ENCODE measurements around the gene CD2BP2.
"Not testable (repeated sequence)": the region's sequence is repeated elsewhere in the genome, so short reads cannot be mapped to it uniquely, and the experiment has no call there.

CD2BP2 gene

DNA sequence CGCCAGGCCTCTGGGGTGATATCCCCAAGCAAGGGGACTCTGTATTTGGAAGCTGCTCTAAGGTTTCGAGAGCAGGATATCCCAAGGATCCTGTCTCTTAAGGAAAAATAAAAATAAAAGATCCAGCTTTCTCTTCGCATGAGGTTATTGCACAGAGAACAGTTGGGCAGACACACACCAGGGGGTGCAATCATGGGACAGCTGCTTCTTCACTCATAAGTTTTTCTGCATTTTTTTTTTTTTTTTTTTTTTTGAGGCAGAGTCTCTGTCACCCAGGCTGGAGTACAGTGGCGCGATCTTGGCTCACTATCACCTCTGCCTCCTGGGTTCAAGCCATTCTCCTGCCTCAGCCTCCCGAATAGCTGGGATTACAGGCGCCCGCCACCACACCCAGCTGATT is 13.1 kb downstream of the CD2BP2 start:
- DNase-seq, ATAC-seq: not testable (repeated sequence)

DNA sequence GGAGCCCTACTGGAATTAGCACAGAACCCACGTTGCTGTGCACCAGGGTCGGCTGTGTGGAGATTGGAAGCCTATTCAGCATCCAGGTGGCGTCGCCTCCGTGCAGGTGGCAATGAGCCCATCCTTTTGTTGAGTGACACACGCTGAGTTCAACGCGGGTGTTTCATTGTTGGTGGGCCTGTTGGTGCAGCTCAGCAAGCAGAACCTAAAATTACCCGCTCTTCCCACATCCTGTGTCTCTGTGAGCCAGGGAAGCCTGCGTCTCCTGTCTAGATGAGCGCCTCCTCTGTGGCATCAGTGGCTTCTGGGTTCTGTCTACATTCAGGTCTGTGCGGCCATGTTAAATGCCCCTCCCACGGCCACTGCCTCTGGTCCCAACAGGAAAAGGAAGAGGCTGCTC is 14.5 kb downstream of the CD2BP2 start:
- ATAC-seq = no peak
- DNase-seq = no peak

DNA sequence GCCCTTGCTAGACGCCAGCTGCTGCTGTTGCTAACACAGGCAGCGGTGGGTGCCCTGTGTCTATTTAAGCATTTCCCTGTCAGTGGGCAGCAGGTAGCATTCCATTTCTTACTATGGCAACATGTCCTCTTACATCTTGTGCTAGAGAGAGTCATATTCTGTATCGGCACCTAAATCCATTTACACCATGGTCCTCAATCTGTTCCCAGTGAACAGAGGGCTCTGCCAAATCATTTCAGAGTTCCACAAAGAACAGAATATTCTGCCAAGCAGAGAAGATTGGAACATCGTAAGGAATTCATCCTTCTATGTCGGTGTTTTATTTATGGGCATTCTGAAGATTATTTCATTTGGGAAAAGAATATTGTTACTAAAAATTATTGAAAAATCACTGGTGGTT is 16.4 kb downstream of the CD2BP2 start:
- DNase-seq, ATAC-seq: not testable (repeated sequence)

DNA sequence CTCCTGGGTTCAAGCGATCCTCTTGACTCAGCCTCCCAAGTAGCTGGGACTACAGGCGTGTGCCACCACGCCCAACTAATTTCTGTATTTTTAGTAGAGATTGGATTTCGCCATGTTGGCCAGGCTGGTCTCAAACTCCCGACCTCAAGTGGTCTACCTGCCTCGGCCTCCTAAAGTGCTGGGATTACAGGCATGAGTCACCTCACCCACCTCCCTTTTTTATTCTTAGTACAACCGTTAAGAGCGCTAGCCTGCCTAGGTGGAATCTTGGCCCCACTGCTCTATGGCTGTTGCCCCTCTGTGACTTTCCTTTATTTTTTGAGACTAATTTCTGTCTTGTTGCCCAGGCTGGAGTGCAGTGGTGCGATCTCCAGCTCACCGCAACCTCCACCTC is 17.1 kb downstream of the CD2BP2 start:
- ATAC-seq, DNase-seq: not testable (repeated sequence)

DNA sequence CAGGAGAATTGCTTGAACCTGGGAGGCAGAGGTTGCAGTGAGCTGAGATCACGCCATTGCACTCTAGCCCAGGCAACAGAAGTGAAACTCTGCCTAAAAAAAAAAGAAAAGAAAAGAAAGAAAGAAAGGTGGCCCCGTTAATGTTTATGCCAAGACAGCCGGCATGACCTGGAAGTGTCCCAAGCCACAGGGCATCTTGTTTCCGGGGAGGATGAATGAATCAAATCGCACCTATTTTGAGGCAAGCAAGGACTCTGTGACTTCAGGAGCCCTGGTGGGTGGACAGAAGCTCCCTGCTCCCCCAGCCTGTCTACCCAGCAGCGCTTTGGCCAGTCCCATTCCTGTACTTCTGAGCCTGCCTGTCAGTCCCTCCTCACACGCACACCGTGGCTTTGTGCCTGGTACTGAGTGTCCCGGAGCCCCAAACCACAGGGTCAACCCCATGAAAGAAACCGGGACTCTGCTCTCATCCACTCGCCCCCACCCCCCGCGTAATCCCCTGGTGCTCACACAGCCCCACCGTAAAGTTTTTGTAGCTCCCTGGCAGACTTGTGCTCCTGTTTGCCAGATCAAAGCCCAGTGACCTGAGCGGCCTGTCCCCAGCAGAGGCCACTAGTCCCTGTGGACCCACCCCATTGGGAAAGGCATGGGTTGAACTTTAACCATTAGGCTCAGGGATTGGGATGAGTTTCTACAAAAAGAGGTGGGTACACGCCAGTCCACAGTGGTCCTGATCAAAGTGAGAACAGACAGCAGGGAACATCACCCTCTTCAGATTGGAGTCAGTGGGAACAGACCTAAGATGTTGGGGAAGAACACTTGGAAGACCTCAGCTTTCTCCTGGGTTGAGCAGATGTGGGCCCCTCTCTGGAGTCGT is 19.3 kb downstream of the CD2BP2 start:
- DNase-seq (no peak), ATAC-seq (no peak)

DNA sequence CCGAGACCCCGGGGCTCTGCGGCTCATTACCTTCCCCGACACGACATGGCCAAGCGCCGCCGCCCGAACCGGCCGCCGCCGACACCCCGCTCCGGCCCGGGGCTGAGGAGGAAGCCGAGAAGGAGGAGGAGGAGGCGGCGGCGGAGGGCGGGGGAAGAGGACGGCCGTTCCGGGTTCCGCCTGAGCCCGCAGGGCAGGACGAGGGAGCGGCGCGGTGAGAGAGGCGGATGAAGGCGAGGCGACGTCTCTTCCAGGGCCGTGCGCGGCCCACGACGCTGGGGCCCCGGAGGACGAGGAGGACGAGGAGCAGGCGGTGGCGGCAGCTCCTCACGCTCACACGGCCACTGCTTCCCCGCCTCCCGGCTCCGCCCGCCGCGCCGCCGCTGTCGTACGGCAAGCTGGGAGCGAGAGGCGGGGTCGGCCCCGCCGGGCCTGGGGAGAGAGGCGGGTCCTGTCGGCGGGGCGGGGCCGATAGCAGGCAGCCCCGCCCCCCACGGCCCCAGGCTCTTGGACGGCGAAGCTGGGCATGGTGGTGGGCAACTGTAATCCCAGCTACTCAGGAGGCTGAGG is 20.0 kb downstream of the CD2BP2 start:
- DNase-seq (peak; percentile 88), ATAC-seq (peak; percentile 85)

DNA sequence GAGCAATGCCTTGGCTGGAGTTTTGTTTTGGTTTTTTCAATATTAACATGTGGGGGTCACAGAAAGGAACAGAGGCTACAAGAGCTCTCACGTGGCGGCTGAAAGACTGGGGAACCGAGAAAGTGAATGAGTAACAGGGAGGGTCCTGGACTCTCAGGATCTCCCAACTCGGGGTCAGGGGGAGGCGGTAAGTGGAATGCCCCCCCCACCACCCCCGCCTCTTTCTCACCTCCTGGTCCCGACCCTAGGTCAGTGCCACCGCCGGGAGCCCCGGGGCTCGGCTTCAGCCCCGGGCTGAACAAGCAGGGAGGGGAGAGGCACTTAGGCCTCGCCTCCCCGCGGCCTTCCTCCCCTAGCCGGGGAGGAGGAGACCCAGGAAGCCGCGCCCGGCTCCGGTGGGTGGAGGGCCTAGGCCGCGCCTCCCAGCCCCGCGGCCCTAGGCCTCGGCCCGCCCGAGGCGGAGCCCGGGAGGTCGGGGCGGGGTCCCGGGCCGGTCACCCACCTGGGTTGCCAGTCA is 20.6 kb downstream of the CD2BP2 start:
- peak; percentile 96 for ATAC-seq
- peak; percentile 88 for DNase-seq

DNA sequence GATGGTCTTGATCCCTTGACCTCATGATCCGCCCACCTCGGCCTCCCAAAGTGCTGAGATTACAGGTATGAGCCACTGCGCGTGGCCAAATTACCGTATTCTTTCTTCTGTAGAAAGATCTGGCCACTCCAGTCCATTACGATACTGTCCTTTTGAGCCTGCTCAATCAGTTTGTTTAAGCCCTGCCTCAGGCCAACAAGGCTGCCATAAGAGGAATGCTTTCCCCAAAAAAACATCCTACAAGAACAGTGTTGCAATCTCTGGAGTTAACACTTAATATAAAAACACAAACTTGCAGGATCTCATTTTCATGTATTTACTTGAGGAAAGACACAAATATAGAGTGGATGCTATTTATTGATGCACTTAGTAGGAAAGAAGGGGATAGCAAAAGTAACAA is 30.9 kb downstream of the CD2BP2 start:
- not testable (repeated sequence) for DNase-seq

DNA sequence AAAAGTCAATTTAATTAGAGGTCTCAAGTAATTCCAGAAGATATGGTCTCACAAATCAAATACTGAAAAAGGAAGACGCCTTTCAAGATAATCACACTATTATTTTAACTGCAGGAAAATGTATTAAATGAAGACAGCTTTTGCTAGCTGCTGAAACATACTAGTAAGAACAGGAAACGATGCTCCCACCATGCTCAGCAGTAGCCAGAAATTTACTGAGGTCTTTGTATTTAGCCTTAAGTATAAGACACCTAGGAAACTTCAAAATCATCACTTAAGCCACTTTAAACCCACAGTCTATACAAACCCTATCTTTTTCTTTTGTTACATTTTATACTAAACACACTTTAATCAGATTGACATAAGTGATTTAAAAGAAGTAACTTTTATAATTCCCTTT is 36.5 kb downstream of the CD2BP2 start:
- not testable (repeated sequence) for ATAC-seq, DNase-seq

More for the DNA sequence above, 30.9 kb downstream of the CD2BP2 start:
- not testable (repeated sequence) for ATAC-seq

DNA sequence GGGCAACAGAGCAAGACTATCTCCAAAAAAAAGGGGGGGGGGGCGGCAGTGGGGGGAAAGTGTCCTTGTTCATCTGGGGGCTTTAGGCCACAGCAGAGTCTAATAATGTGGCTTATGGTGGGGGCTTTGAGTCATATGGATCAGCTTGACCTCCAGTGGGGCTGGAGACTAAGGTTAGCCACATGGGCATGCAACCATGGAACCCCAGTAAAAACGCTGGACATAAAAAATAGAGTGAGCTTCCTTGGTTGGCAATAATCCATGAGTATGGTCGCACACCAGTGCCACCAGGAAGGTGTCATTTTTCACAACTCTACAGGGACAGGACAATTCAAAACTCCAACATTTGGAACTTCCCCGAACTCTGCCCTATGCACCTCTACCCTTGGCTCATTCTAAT is 44.2 kb downstream of the CD2BP2 start:
- not testable (repeated sequence) for DNase-seq, ATAC-seq

DNA sequence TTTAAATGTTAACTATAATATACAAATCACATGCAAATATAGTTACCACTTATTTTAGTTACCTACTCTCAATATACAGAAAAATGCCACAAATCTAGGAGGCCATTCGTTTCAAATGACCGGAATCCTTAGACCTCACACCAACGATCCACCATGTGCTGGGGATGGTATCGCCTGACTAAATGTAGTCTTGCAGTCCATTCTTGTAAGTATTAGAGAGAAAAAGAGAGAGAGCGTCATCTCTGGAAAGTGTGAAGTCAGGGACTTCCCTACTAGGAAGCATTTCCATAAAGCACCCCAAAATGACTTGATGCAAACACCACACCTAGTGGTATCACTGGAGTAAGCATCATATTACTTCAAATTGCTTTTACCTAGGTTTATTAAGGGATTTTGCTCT is 45.9 kb downstream of the CD2BP2 start:
- ATAC-seq, DNase-seq: not testable (repeated sequence)

All from stimulated activated naive CD8-positive, alpha-beta T cell treated with anti-CD3 and anti-CD28 coated beads, Interleukin-15, Interleukin-2, amounts not matched to agents 100 U/mL and 50 U/mL, for 24 hours (primary cell).